HepG2 (cell line): ENCODE measurements around the gene PAK1IP1. TPM values are rescaled to one million over a fixed set of nuclear protein-coding genes. Genes with fewer than 3 reads are reported as not detected.
A peak's percentile ranks its signal among the peaks of the same experiment; 100 is the strongest.

Experiments used
- ATAC-seq: fragments of 200-7000 bp; cut with Tn5 transposase; 3 replicates; pipeline ENCODE4 v1.9.1; 2020; ENCODE audit warnings: mild to moderate bottlenecking, moderate library complexity
- Bru-seq: library from RNA; stranded (reverse); fragments of 400-500 nt; gene quantifications from one replicate; lab custom pipeline; 2021; lab: Mats Ljungman, UMichigan
- BruChase-seq, 2 experiments: library from RNA; stranded (reverse); fragments of 400-500 nt; gene quantifications; one replicate each; lab custom pipeline; 2021; lab: Mats Ljungman, UMichigan
- BruUV-seq: library from RNA; stranded (reverse); fragments of 400-500 nt; replicated peaks from 2 replicates; lab custom pipeline; 2021; lab: Mats Ljungman, UMichigan
- CTCF ChIA-PET: fragments of 300-600 bp; formaldehyde crosslinking; extraction: SDS; loops from one replicate; lab custom pipeline; 2021; ENCODE audit warnings: low total read pairs, inconsistent platforms, low intra/inter-chr PET ratio; lab: Yijun Ruan, JAX
- POLR2A ChIA-PET: fragments of 350-600 bp; sonication (Branson Sonifier 250); formaldehyde crosslinking; loops from one replicate; lab custom pipeline; 2020; ENCODE audit warnings: antibody characterized with exemption, inconsistent platforms; lab: Yijun Ruan, JAX
- DNase-seq: peaks from one replicate; pipeline ENCODE4 v3.0.0-alpha.2; 2015; ENCODE audit warnings: low spot score
- FAIRE-seq: peaks from 3 replicates; lab custom pipeline; 2011; peaks lifted over from hg19 to GRCh38; lab: Jason Lieb, UNC
- H2AFZ ChIP-seq: one replicate; pipeline ENCODE4 v1.6.1; 2011; ENCODE audit warnings: low read length, inconsistent platforms
- H3K27ac ChIP-seq: fragments of 300-600 bp; 3 replicates; pipeline ENCODE4 v1.8.0; 2011; ENCODE audit warnings: mixed run types, mild to moderate bottlenecking, mixed read lengths, low read length, inconsistent platforms; ENCODE audit not compliant: insufficient read depth; ENCODE audit errors: extremely low read length
- H3K27me3 ChIP-seq, 2 experiments: fragments of 200-600 bp in 1 of 2; 2 replicates in 1 of 2; 3 replicates in 1 of 2; pipeline versions ENCODE4 v1.6.0 to v1.8.0; 2011; ENCODE audit warnings: low read length in 2 of 2, mild to moderate bottlenecking in 2 of 2, moderate library complexity in 2 of 2, inconsistent platforms in 1 of 2; ENCODE audit not compliant: insufficient read depth in 2 of 2, control insufficient read depth in 1 of 2
- H3K36me3 ChIP-seq, 2 experiments: fragments of 200-600 bp in 1 of 2; replicated peaks in 1 of 2; 2 replicates in 1 of 2; 3 replicates in 1 of 2; pipeline versions ENCODE4 v1.5.1 to v1.8.0; 2011; ENCODE audit warnings: low read length in 2 of 2, inconsistent platforms in 1 of 2; ENCODE audit not compliant: insufficient read depth in 2 of 2, control insufficient read depth in 1 of 2
- H3K4me1 ChIP-seq: 2 replicates; pipeline ENCODE4 v1.5.1; 2012; ENCODE audit warnings: low read length, inconsistent platforms; ENCODE audit not compliant: insufficient read depth
- H3K4me2 ChIP-seq: 2 replicates; pipeline ENCODE4 v1.6.0; 2011; ENCODE audit warnings: low read depth, low read length, inconsistent platforms
- H3K4me3 ChIP-seq, 3 experiments: fragments of 200-600 bp in 1 of 3; sonication (generic), shearing (Covaris generic) in 1 of 3; replicated peaks in 1 of 3; 2 replicates each; pipeline ENCODE4 v1.5.1; 2011 to 2016; ENCODE audit warnings: low read length in 3 of 3, inconsistent platforms in 2 of 3, low read depth in 2 of 3, mild to moderate bottlenecking in 2 of 3, control low read depth in 1 of 3, mixed read lengths in 1 of 3; ENCODE audit not compliant: insufficient read depth in 1 of 3
- H3K79me2 ChIP-seq: one replicate; pipeline ENCODE4 v1.6.1; 2011; ENCODE audit warnings: low read length, inconsistent platforms; ENCODE audit not compliant: insufficient read depth
- H3K9ac ChIP-seq: 2 replicates; pipeline ENCODE4 v1.6.0; 2011; ENCODE audit warnings: mild to moderate bottlenecking, low read depth, low read length, inconsistent platforms; ENCODE audit not compliant: insufficient read depth
- H3K9me3 ChIP-seq: 2 replicates; pipeline ENCODE4 v1.5.1; 2012; ENCODE audit warnings: mild to moderate bottlenecking, low read length
- H4K20me1 ChIP-seq: 2 replicates; pipeline ENCODE4 v1.6.0; 2011; ENCODE audit warnings: inconsistent platforms, mild to moderate bottlenecking, low read length, moderate library complexity; ENCODE audit not compliant: insufficient read depth
- ARNTL ChIP-seq: sonication (generic); formaldehyde crosslinking; IDR thresholded peaks from 2 replicates; pipeline ENCODE4 v1.4.0; 2020; ENCODE audit warnings: mild to moderate bottlenecking, missing genetic modification reagents
- DZIP1 ChIP-seq: sonication (generic); formaldehyde crosslinking; IDR thresholded peaks from 2 replicates; pipeline ENCODE4 v1.5.0; 2020; ENCODE audit warnings: mild to moderate bottlenecking, missing genetic modification reagents
- E2F2 ChIP-seq: sonication (generic); formaldehyde crosslinking; IDR thresholded peaks from 2 replicates; pipeline ENCODE4 v1.4.0; 2020; ENCODE audit warnings: missing genetic modification reagents, borderline replicate concordance
- NFKB2 ChIP-seq: sonication (generic); formaldehyde crosslinking; IDR thresholded peaks from 2 replicates; pipeline ENCODE4 v1.4.0; 2020; ENCODE audit warnings: missing genetic modification reagents, borderline replicate concordance
- PHB2 ChIP-seq: fragments of 450-650 bp; IDR thresholded peaks from 2 replicates; pipeline ENCODE4 v1.6.1; 2018; ENCODE audit not compliant: partially characterized antibody
- TRIM24 ChIP-seq: sonication (generic); formaldehyde crosslinking; IDR thresholded peaks from 2 replicates; pipeline ENCODE4 v1.8.0; 2022; ENCODE audit warnings: mild to moderate bottlenecking, missing genetic modification reagents
- ZBTB37 ChIP-seq: sonication (generic); formaldehyde crosslinking; IDR thresholded peaks from 2 replicates; pipeline ENCODE4 v1.4.0; 2020; ENCODE audit warnings: mild to moderate bottlenecking, missing genetic modification reagents
- ZNF550 ChIP-seq: sonication (generic); formaldehyde crosslinking; IDR thresholded peaks from 2 replicates; pipeline ENCODE4 v1.4.0; 2020; ENCODE audit warnings: mild to moderate bottlenecking, missing genetic modification reagents, borderline replicate concordance
- WGBS: methylation state at CpG from one replicate; pipeline ENCODE4 v1.1.6; 2017; ENCODE audit warnings: low lambda C conversion rate; 5-methylcytosine and 5-hydroxymethylcytosine counted together
- in situ Hi-C: cut with HindIII; loops from 2 replicates; pipeline ENCODE4 v1.10.0; 2017; ENCODE audit warnings: low pct_unique_long_range_greater_than_20kb; ENCODE audit not compliant: extremely low pct_ligation_motif_present
- intact Hi-C: fragments of 100-400 bp; cut with micrococcal nuclease; formaldehyde crosslinking; loops from one replicate; pipeline ENCODE4 v1.10.0; 2022; ENCODE audit not compliant: unreplicated experiment
- long read RNA-seq, 2 experiments: library from RNA in 1 of 2; library from polyadenylated mRNA in 1 of 2; stranded (forward) in 1 of 2; unstranded in 1 of 2; transcript quantifications; one replicate each; pipeline ENCODE4 v2.0.0, GENCODE V29; 2019 to 2022
- polyA minus RNA-seq, 3 experiments: library from RNA; depleted of rRNA, polyadenylated mRNA; stranded (reverse); fragments of >200 nt; gene quantifications; 2 replicates each; pipeline ENCODE4 v1.2.3, GENCODE V29; 2011; ENCODE audit warnings: low replicate concordance in 1 of 3
- polyA plus RNA-seq, 8 experiments: library from polyadenylated mRNA; depleted of rRNA in 3 of 8; stranded (reverse) in 7 of 8; unstranded in 1 of 8; fragments of >200 nt; fragmentation: Illumina TruSeq in 4 of 8; extraction: Trizol in 4 of 8; gene quantifications; 2 replicates each; pipeline versions ENCODE4 v1.2.1 to v1.2.3, GENCODE V29; 2011 to 2016; ENCODE audit warnings: low read depth in 4 of 8, missing spikeins in 1 of 8, mixed read lengths in 1 of 8; ENCODE audit not compliant: insufficient read depth in 1 of 8
- total RNA-seq, 5 experiments: library from RNA; depleted of rRNA; stranded (reverse); fragments of >200 nt; fragmentation: Illumina TruSeq; extraction: Trizol; gene quantifications; 2 replicates each; pipeline ENCODE4 v1.2.3, GENCODE V29; 2016; ENCODE audit warnings: low read depth in 1 of 5

Gene PAK1IP1
- 66.2 and 106 TPM in 2 replicates for total RNA-seq (2016; rRNA removed; fragmentation: Illumina TruSeq; extraction: Trizol)
- total RNA-seq (2016; cell fraction: cytosol; rRNA removed; fragmentation: Illumina TruSeq; extraction: Trizol; ENCODE audit: low read depth) = 11.9 and 13.2 TPM in 2 replicates
- total RNA-seq (2016; cell fraction: insoluble cytoplasmic fraction; rRNA removed; fragmentation: Illumina TruSeq; extraction: Trizol) = 64.7 and 103 TPM in 2 replicates
- total RNA-seq (2016; cell fraction: membrane; rRNA removed; fragmentation: Illumina TruSeq; extraction: Trizol) = 18.5 and 23.4 TPM in 2 replicates
- 27.0 and 28.3 TPM in 2 replicates for total RNA-seq (2016; cell fraction: nucleus; rRNA removed; fragmentation: Illumina TruSeq; extraction: Trizol)
- polyA plus RNA-seq (2011; rRNA removed) = 17.0 and 23.4 TPM in 2 replicates
- polyA plus RNA-seq (2011; cell fraction: cytosol; rRNA removed) = 11.7 and 15.1 TPM in 2 replicates
- polyA plus RNA-seq (2011; cell fraction: nucleus; rRNA removed) = 5.6 and 6.6 TPM in 2 replicates
- 21.1 and 24.1 TPM in 2 replicates for polyA plus RNA-seq (2012)
- 5.7 and 6.5 TPM in 2 replicates for polyA plus RNA-seq (2016; cell fraction: cytosol; fragmentation: Illumina TruSeq; extraction: Trizol; ENCODE audit: low read depth)
- 92.1 and 98.0 TPM in 2 replicates for polyA plus RNA-seq (2016; cell fraction: insoluble cytoplasmic fraction; fragmentation: Illumina TruSeq; extraction: Trizol; ENCODE audit: low read depth)
- 9.4 and 11.3 TPM in 2 replicates for polyA plus RNA-seq (2016; cell fraction: membrane; fragmentation: Illumina TruSeq; extraction: Trizol; ENCODE audit: low read depth)
- 36.0 and 37.3 TPM in 2 replicates for polyA plus RNA-seq (2016; cell fraction: nucleus; fragmentation: Illumina TruSeq; extraction: Trizol; ENCODE audit: insufficient read depth, low read depth)
- polyA minus RNA-seq (2011; rRNA and poly(A)+ RNA removed; ENCODE audit: low replicate concordance) = 15.3 and 20.5 TPM in 2 replicates
- polyA minus RNA-seq (2011; cell fraction: cytosol; rRNA and poly(A)+ RNA removed) = 6.3 and 9.7 TPM in 2 replicates
- 7.9 and 10.6 TPM in 2 replicates for polyA minus RNA-seq (2011; cell fraction: nucleus; rRNA and poly(A)+ RNA removed)
- percentile 81 among the genes with signal in this experiment for Bru-seq, nascent RNA
- percentile 88 among the genes with signal in this experiment for BruChase-seq, experiment 1, labeled RNA remaining after a 6-hour chase
- BruChase-seq, experiment 2, labeled RNA remaining after a 2-hour chase = percentile 85 among the genes with signal in this experiment
- long read RNA-seq, experiment 1, transcript PAK1IP1-201 (10 exons, 1,800 nt) = major isoform, 44 of 72 reads
- long read RNA-seq, experiment 1, partial matches to known transcripts = 11 of 72 reads
- long read RNA-seq, experiment 1, other reads (novel, unspliced or antisense) = 17 of 72 reads
- long read RNA-seq, experiment 2, transcript PAK1IP1-201 (10 exons, 1,800 nt) = major isoform, 33 of 80 reads
- long read RNA-seq, experiment 2, partial matches to known transcripts = 16 of 80 reads
- long read RNA-seq, experiment 2, other reads (novel, unspliced or antisense) = 31 of 80 reads

GRCh38 chr6:10694302-10695085 lies at the start of gene PAK1IP1, which contains the start of gene C6orf52:
Gene PAK1IP1 (plus strand): TSS chr6:10694972. CDS start chr6:10694986, 14 bp downstream.
Gene C6orf52 (minus strand): TSS chr6:10694616. CDS start chr6:10687550, 7,066 bp downstream.
- H2AFZ ChIP-seq = peak within 1 kb of the TSS; percentile 90
- no peaks in the 10 kb centered on the region; a peak in 1 of 5 replicates for H3K27me3 ChIP-seq
- 2% methylated on average over 50 of the region's 53 CpGs for WGBS
- H3K4me1 ChIP-seq = peaks cover 44% of the 10 kb centered on the region
- no peaks in the 10 kb centered on the region for H4K20me1 ChIP-seq
- H3K27ac ChIP-seq = peak within 1 kb of the TSS; percentile 96
- H3K9ac ChIP-seq = peak within 1 kb of the TSS; percentile 98
- FAIRE-seq (peak; percentile 52), DNase-seq (peak; percentile 94), ATAC-seq (peak; percentile 98)
- H3K4me2 ChIP-seq = peak within 1 kb of the TSS; percentile 73
- BruUV-seq = TSS peak; percentile 81
- in situ Hi-C loops (loop anchor here (5.0 kb wide), 1 partner anchor 182 kb away; no protein-coding TSS in a partner anchor), intact Hi-C loops (loop anchor here (1.0 kb wide), 6 partner anchors 27 to 189 kb away; partner anchors contain the start of gene TMEM14B)
- ChIA-PET POLR2A (interaction anchor here (0.6 to 2.9 kb wide), 28 partner anchors 8 to 837 kb away, joined by 3 to 79 read pairs (median 4); partner anchors contain the start of genes GCNT2, TMEM14B and TMEM14C), CTCF (interaction anchor here (1.0 kb wide), 1 partner anchor 107 kb away, joined by 3 read pairs; no protein-coding TSS in a partner anchor)
- H3K4me3 ChIP-seq = peak within 1 kb of the TSS; percentile 78 to 98 (median 97)
- H3K36me3 ChIP-seq = peaks cover 9 to 24% of the 10 kb centered on the region in 2 experiments
- peaks cover 44% of the 10 kb centered on the region for H3K79me2 ChIP-seq
- no peaks in the 10 kb centered on the region for H3K9me3 ChIP-seq
- TF ChIP-seq E2F2 (CRISPR knock-in tag) (no peak), ZBTB37 (CRISPR knock-in tag) (no peak), TRIM24 (no peak), NFKB2 (CRISPR knock-in tag) (peak; percentile 86), DZIP1 (no peak; the same call in 1 of the 2 replicates), ZNF550 (CRISPR knock-in tag) (no peak), ARNTL (peak; percentile 74), PHB2 (no peak)
